Measurements from ENCODE around the gene RIMS4. TPM values are rescaled to one million over a fixed set of nuclear protein-coding genes. Genes with fewer than 3 reads are reported as not detected.
A peak's percentile ranks its signal among the peaks of the same experiment; 100 is the strongest.

The RIMS4 gene
- total and polyA plus RNA-seq, 2 of the 13 experiments (the other 11 are each of a cell fraction or from before 2014, with no cell fraction given), result 0.01 to 0.07 TPM

- TF ChIP-seq NFE2 (CRISPR knock-in tag; IDR thresholded peaks at IDR 0.05), result no peak
- no peak for TF ChIP-seq MEIS2 (CRISPR knock-in tag; IDR thresholded peaks at IDR 0.05)
- TF ChIP-seq DDIT3 (CRISPR knock-in tag; IDR thresholded peaks at IDR 0.05), result no peak
- no peak for TF ChIP-seq LRRFIP1 (CRISPR knock-in tag; conservative IDR thresholded peaks at IDR 0.05)
- no peak for TF ChIP-seq SNAPC2 (CRISPR knock-in tag; IDR thresholded peaks at IDR 0.05)
- TF ChIP-seq TERF1 (CRISPR knock-in tag; IDR thresholded peaks at IDR 0.05), result no peak
- no peak for TF ChIP-seq FOXK1 (CRISPR knock-in tag; IDR thresholded peaks at IDR 0.05; ENCODE audit: borderline replicate concordance, low read depth)
- TF ChIP-seq HMGA1 (CRISPR knock-in tag; conservative IDR thresholded peaks at IDR 0.05), result no peak
- no peak for TF ChIP-seq ZBTB4 (CRISPR knock-in tag; IDR thresholded peaks at IDR 0.05; ENCODE audit: borderline replicate concordance)
- no peak for TF ChIP-seq TCF12 (IDR thresholded peaks at IDR 0.05)
- TF ChIP-seq TCF12 (CRISPR knock-in tag; IDR thresholded peaks at IDR 0.05), result no peak
- no peak for TF ChIP-seq ZNF510 (CRISPR knock-in tag; IDR thresholded peaks at IDR 0.05; ENCODE audit: low read depth)
- TF ChIP-seq PLRG1 (conservative IDR thresholded peaks at IDR 0.05), result no peak
- no peak for TF ChIP-seq ZNF850 (CRISPR knock-in tag; conservative IDR thresholded peaks at IDR 0.05)
- TF ChIP-seq TOE1 (CRISPR knock-in tag; IDR thresholded peaks at IDR 0.05), result no peak
- peak; percentile 52; the same call in 1 of the 2 replicates for TF ChIP-seq ZNF263 (CRISPR knock-in tag; IDR thresholded peaks at IDR 0.05)
- no peak for TF ChIP-seq ELF4 (CRISPR knock-in tag; IDR thresholded peaks at IDR 0.05; ENCODE audit: borderline replicate concordance)
- no peak for TF ChIP-seq ATRX (CRISPR knock-in tag; IDR thresholded peaks at IDR 0.05; ENCODE audit: borderline replicate concordance)
- TF ChIP-seq ZNF207 (IDR thresholded peaks at IDR 0.05; ENCODE audit: borderline replicate concordance), result no peak
- no peak for TF ChIP-seq NPAS2 (CRISPR knock-in tag; IDR thresholded peaks at IDR 0.05; ENCODE audit: borderline replicate concordance)
- TF ChIP-seq ZKSCAN1 (IDR thresholded peaks at IDR 0.05; ENCODE audit: low read length), result no peak
- TF ChIP-seq ZNF781 (CRISPR knock-in tag; IDR thresholded peaks at IDR 0.05; ENCODE audit: borderline replicate concordance, not compliant biosample characterization), result no peak
- no peak for TF ChIP-seq ASH2L (IDR thresholded peaks at IDR 0.05; ENCODE audit: insufficient read length, low read depth, low read length)
- no peak for TF ChIP-seq ZNF543 (CRISPR knock-in tag; IDR thresholded peaks at IDR 0.05)
Observed at GRCh38 chr20:44752099-44752931, 58.0 kb downstream of the RIMS4 start (continued).
